Stimulated activated CD4-positive, alpha-beta T cell treated with anti-CD3 and anti-CD28 coated beads, Interleukin-15, amount 100 ng/mL, for 24 hours (primary cell): Measurements from ENCODE around the gene GNG3.
A peak's percentile ranks its signal among the peaks of the same experiment; 100 is the strongest.
"Not testable (repeated sequence)": the region's sequence is repeated elsewhere in the genome, so short reads cannot be mapped to it uniquely, and the experiment has no call there.

Experiments used
- DNase-seq: peaks from one replicate; pipeline ENCODE4 v3.0.0-alpha.2; 2020

Gene GNG3

GRCh38 chr11:62707277-62707861 lies at the start of gene GNG3, which contains the start of gene BSCL2:
Gene GNG3, plus strand, starts transcription at chr11:62707676. Its CDS starts 620 bp downstream, at chr11:62708296.
Gene BSCL2, minus strand, starts transcription at chr11:62707424. Its CDS starts 229 bp downstream, at chr11:62707195.
- DNase-seq = no peak

GRCh38 chr11:62664405-62665074 lies 42.9 kb upstream of the GNG3 start:
- peak; percentile 68 for DNase-seq

GRCh38 chr11:62665075-62665598 lies 42.3 kb upstream of the GNG3 start, which contains the start of the genes C11orf98 and CSKMT:
Gene C11orf98, minus strand, starts transcription at chr11:62665210. Its CDS starts 41 bp downstream, at chr11:62665169.
Gene CSKMT, plus strand, starts transcription at chr11:62665312. Its CDS starts 568 bp downstream, at chr11:62665880.
- DNase-seq = peak; percentile 97

GRCh38 chr11:62665599-62666258 lies 41.7 kb upstream of the GNG3 start:
- peak; percentile 72 for DNase-seq

GRCh38 chr11:62666259-62666926 lies 41.1 kb upstream of the GNG3 start:
- DNase-seq = peak; percentile 48

GRCh38 chr11:62667460-62667859 lies 40.0 kb upstream of the GNG3 start:
- no peak for DNase-seq

GRCh38 chr11:62669420-62670161 lies 37.9 kb upstream of the GNG3 start:
- DNase-seq = no peak

- DNase-seq = no peak
These were observed 36.3 kb upstream of the GNG3 start for GRCh38 chr11:62671236-62671607.

GRCh38 chr11:62671608-62672389 lies 35.7 kb upstream of the GNG3 start, which contains the start of the genes LBHD1 and UQCC3:
Gene LBHD1, minus strand, starts transcription at chr11:62672267. Its CDS starts 2,236 bp downstream, at chr11:62670031.
Gene UQCC3, plus strand, starts transcription at chr11:62671673. Its CDS starts 73 bp downstream, at chr11:62671746.
- peak; percentile 87 for DNase-seq

- DNase-seq = no peak
These were observed 34.3 kb upstream of the GNG3 start for GRCh38 chr11:62673196-62673525.

- not testable (repeated sequence) for DNase-seq
These were observed 32.1 kb upstream of the GNG3 start for GRCh38 chr11:62675415-62675814.

- DNase-seq = no peak
These were observed 30.8 kb upstream of the GNG3 start for GRCh38 chr11:62676698-62677097.

- no peak for DNase-seq
These were observed 30.3 kb upstream of the GNG3 start for GRCh38 chr11:62677156-62677555.

- no peak for DNase-seq
These were observed 29.8 kb upstream of the GNG3 start for GRCh38 chr11:62677714-62678113.

GRCh38 chr11:62678433-62678769 lies 29.1 kb upstream of the GNG3 start:
- no peak for DNase-seq

- DNase-seq = peak; percentile 93
These were observed 28.4 kb upstream of the GNG3 start, which contains the start of gene UBXN1 for GRCh38 chr11:62678770-62679696. Gene UBXN1, minus strand, starts transcription at chr11:62679073. Its CDS starts 150 bp downstream, at chr11:62678923.

GRCh38 chr11:62680825-62681240 lies 26.6 kb upstream of the GNG3 start:
- peak; percentile 43 for DNase-seq

- DNase-seq = no peak
These were observed 25.0 kb upstream of the GNG3 start for GRCh38 chr11:62682518-62682917.

- no peak for DNase-seq
These were observed 19.7 kb upstream of the GNG3 start for GRCh38 chr11:62687508-62688396.
